SU-DHL-6 (cell line): ENCODE data around the gene TMEM140.

Experiments
- CTCF ChIP-seq: fragments of 200-600 bp; sonication (generic); IDR thresholded peaks from one replicate; pipeline ENCODE4 v1.5.1; 2017; ENCODE audit warnings: antibody characterized with exemption, mild to moderate bottlenecking, low read length, moderate library complexity; ENCODE audit not compliant: insufficient read depth, poor library complexity, severe bottlenecking
- EZH2phosphoT487 ChIP-seq: fragments of 200-600 bp; sonication (generic), shearing (Covaris generic); conservative IDR thresholded peaks from 2 replicates; pipeline ENCODE4 v1.6.1; 2018; ENCODE audit warnings: mild to moderate bottlenecking, antibody characterized with exemption, low read length, moderate library complexity, mixed read lengths

GRCh38 chr7:135184254-135184841 lies 36.5 kb downstream of the TMEM140 start:
- no peak for TF ChIP-seq CTCF
- TF ChIP-seq EZH2phosphoT487, result no peak
